Measurements from ENCODE around the gene GNAI2. TPM values are rescaled to one million over a fixed set of nuclear protein-coding genes. Genes with fewer than 3 reads are reported as not detected.

Gene GNAI2
- total RNA-seq, 1 donor from 2014 or later, result 118 TPM

GRCh38 chr3:50229490-50229889, 6.5 kb upstream of the GNAI2 start:
- DNase-seq, result no peak
- Histone ChIP-seq H3K27ac (replicated peaks) (no peak overlapping the region), H3K27me3 (ENCODE audit: low read depth) (peaks cover 5% of the 10 kb centered on the region), H3K36me3 (no peaks in the 10 kb centered on the region), H3K9me3 (replicated peaks) (no peaks in the 10 kb centered on the region), H3K4me3 (no peak overlapping the region), H3K4me1 (peaks cover 26% of the 10 kb centered on the region)
- TF ChIP-seq CTCF (IDR thresholded peaks at IDR 0.05; ENCODE audit: borderline replicate concordance), result no peak
- intact Hi-C loops (cut with micrococcal nuclease), result loop anchor here (5.0 kb wide), 1 partner anchor 43 kb away; no protein-coding TSS in a partner anchor

- intact Hi-C loops (cut with micrococcal nuclease), result no loop called here
- no peak for DNase-seq
- no peak for TF ChIP-seq CTCF (IDR thresholded peaks at IDR 0.05; ENCODE audit: borderline replicate concordance)
- H3K27me3 ChIP-seq (ENCODE audit: low read depth), result no peaks in the 10 kb centered on the region
- no peaks in the 10 kb centered on the region for H3K36me3 ChIP-seq
- H3K9me3 ChIP-seq (replicated peaks), result no peaks in the 10 kb centered on the region
- H3K4me1 ChIP-seq, result peaks cover 33% of the 10 kb centered on the region
- no peak overlapping the region for H3K4me3 ChIP-seq
- H3K27ac ChIP-seq (replicated peaks), result peak overlapping the region; percentile 27
These were observed 5.8 kb upstream of the GNAI2 start for GRCh38 chr3:50230104-50230793.

- Histone ChIP-seq H3K36me3 (no peaks in the 10 kb centered on the region), H3K27ac (replicated peaks) (peak overlapping the region; percentile 27), H3K27me3 (ENCODE audit: low read depth) (no peaks in the 10 kb centered on the region), H3K9me3 (replicated peaks) (no peaks in the 10 kb centered on the region), H3K4me3 (no peak overlapping the region), H3K4me1 (peaks cover 34% of the 10 kb centered on the region)
- no peak for TF ChIP-seq CTCF (IDR thresholded peaks at IDR 0.05; ENCODE audit: borderline replicate concordance)
- intact Hi-C loops (cut with micrococcal nuclease), result no loop called here
- no peak for DNase-seq
These were observed 5.2 kb upstream of the GNAI2 start for GRCh38 chr3:50230794-50231125.

GRCh38 chr3:50231581-50231980, 4.4 kb upstream of the GNAI2 start:
- H3K27ac ChIP-seq (replicated peaks), result no peak overlapping the region
- H3K4me3 ChIP-seq, result no peak overlapping the region
- no peak for TF ChIP-seq CTCF (IDR thresholded peaks at IDR 0.05; ENCODE audit: borderline replicate concordance)
- peaks cover 31% of the 10 kb centered on the region for H3K4me1 ChIP-seq
- H3K9me3 ChIP-seq (replicated peaks), result no peaks in the 10 kb centered on the region
- DNase-seq, result no peak
- intact Hi-C loops (cut with micrococcal nuclease), result no loop called here
- no peaks in the 10 kb centered on the region for H3K27me3 ChIP-seq (ENCODE audit: low read depth)
- H3K36me3 ChIP-seq, result no peaks in the 10 kb centered on the region

GRCh38 chr3:50232303-50232702, 3.7 kb upstream of the GNAI2 start:
- DNase-seq, result no peak
- Histone ChIP-seq H3K4me3 (no peak overlapping the region), H3K9me3 (replicated peaks) (no peaks in the 10 kb centered on the region), H3K36me3 (no peaks in the 10 kb centered on the region), H3K4me1 (peaks cover 32% of the 10 kb centered on the region), H3K27ac (replicated peaks) (no peak overlapping the region), H3K27me3 (ENCODE audit: low read depth) (no peaks in the 10 kb centered on the region)
- intact Hi-C loops (cut with micrococcal nuclease), result no loop called here
- no peak for TF ChIP-seq CTCF (IDR thresholded peaks at IDR 0.05; ENCODE audit: borderline replicate concordance)

Measured in left ventricle myocardium inferior (tissue), 1 donor.